Stomach (tissue), 9 donors: Measurements from ENCODE around the gene CERS6. TPM values are rescaled to one million over a fixed set of nuclear protein-coding genes. Genes with fewer than 3 reads are reported as not detected.

Experiments used
- DNase-seq, 2 donors: peaks; one replicate each; pipeline versions ENCODE4 v3.0.0 to v3.0.0-alpha.2; 2013 to 2019
- H3K27ac ChIP-seq, 5 donors: fragments of 200-600 bp in 4 of 5; sonication (generic) in 4 of 5; one replicate each; pipeline ENCODE4 v1.5.1; 2013 to 2019; ENCODE audit warnings: mild to moderate bottlenecking in 1 of 5, moderate library complexity in 1 of 5
- H3K27me3 ChIP-seq, 3 donors: fragments of 200-600 bp; sonication (generic); one replicate each; pipeline ENCODE4 v1.5.1; 2017 to 2019; ENCODE audit warnings: mixed run types in 1 of 3
- H3K36me3 ChIP-seq, 4 donors: fragments of 200-600 bp; sonication (generic); 1 replicate in 3 of 4; 2 replicates in 1 of 4; pipeline ENCODE4 v1.5.1; 2016 to 2019
- H3K4me1 ChIP-seq, 4 donors: fragments of 200-600 bp; sonication (generic); one replicate each; pipeline ENCODE4 v1.5.1; 2016 to 2019
- H3K4me3 ChIP-seq, 4 donors: fragments of 200-600 bp; sonication (generic) in 3 of 4; one replicate each; pipeline ENCODE4 v1.5.1; 2016 to 2019; ENCODE audit warnings: mild to moderate bottlenecking in 1 of 4
- H3K9me3 ChIP-seq, 4 donors: fragments of 200-600 bp; sonication (generic); one replicate each; pipeline ENCODE4 v1.5.1; 2016 to 2019
- EP300 ChIP-seq: sonication (generic); formaldehyde crosslinking; IDR thresholded peaks from one replicate; pipeline ENCODE4 v1.6.1; 2017; ENCODE audit warnings: antibody characterized with exemption
- POLR2A ChIP-seq, 4 donors: fragments of 450-650 bp; IDR thresholded peaks; one replicate each; pipeline ENCODE4 v1.6.1; 2016; ENCODE audit warnings: antibody characterized with exemption in 4 of 4, control low read depth in 2 of 4, mild to moderate bottlenecking in 1 of 4, moderate library complexity in 1 of 4
- POLR2AphosphoS5 ChIP-seq, 3 donors: sonication (generic); formaldehyde crosslinking; IDR thresholded peaks; one replicate each; pipeline ENCODE4 v1.6.1; 2016; ENCODE audit warnings: antibody characterized with exemption in 3 of 3
- WGBS, 5 donors: extraction: QIAGEN DNeasy Blood & Tissue Kit in 3 of 5; methylation state at CpG; one replicate each; pipeline versions ENCODE4 v1.1.5 to v1.1.7; 2013 to 2018; 5-methylcytosine and 5-hydroxymethylcytosine counted together
- intact Hi-C: fragments of 100-400 bp; cut with DNase I; formaldehyde crosslinking; loops from one replicate; pipeline ENCODE4 v1.15.1; 2023; ENCODE audit warnings: low total_unique reads
- polyA plus RNA-seq, 3 donors: library from polyadenylated mRNA; stranded (reverse); fragments of 200-250 nt; gene quantifications; one replicate each; pipeline ENCODE4 v1.2.3, GENCODE V29; 2013
- total RNA-seq, 5 donors: library from RNA; depleted of rRNA; stranded (reverse); fragments of >200 nt; gene quantifications; one replicate each; pipeline versions ENCODE4 v1.1.0 to v1.2.3, GENCODE V29; 2014 to 2016
- TF ChIP-seq, protein P1 (sequence below), 7 experiments: fragments of 450-650 bp in 4 of 7; fragments of 200-600 bp in 3 of 7; sonication (generic) in 3 of 7; IDR thresholded peaks; one replicate each; pipeline ENCODE4 v1.5.1; 2016 to 2019; ENCODE audit warnings: antibody characterized with exemption in 7 of 7, control low read depth in 2 of 7, mild to moderate bottlenecking in 1 of 7
- donor health status: healthy with polysubstance abuse.
- donor health status: Bipolar disorder and iron deficiency.
- donor health status: healthy.

The CERS6 gene
- total and polyA plus RNA-seq, 8 donors: 4.0 to 102 (median 53.2) TPM

DNA sequence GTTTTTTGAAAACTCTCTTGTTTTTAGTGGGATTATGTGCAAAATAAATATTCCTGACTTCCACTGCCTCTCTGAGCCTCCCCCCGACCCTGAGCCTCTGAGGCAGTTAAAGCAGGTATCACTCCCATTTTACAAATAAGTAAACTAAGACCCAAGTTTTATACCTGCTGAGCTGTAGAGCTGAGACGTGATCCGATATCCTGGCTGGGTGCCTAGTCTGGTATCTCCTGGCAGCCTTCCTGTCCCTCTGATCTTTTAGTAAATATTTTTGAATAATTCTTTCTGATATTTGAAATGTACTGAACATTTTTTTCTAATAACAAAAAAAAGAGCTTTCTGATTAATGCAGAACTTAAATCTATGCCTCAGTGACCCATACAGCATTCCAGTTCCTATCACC lies 238.1 kb downstream of the CERS6 start:
- Histone ChIP-seq H3K9me3 (no peaks in the 10 kb centered on the region), H3K27me3 (no peaks in the 10 kb centered on the region), H3K4me1 (peaks cover 8 to 63% (median 31%) of the 10 kb centered on the region in 4 donors), H3K36me3 (peaks cover 0 to 19% (median 11%) of the 10 kb centered on the region in 4 donors), H3K4me3 (no peak overlapping the region), H3K27ac (peak overlapping the region in 1 of 5 donors; percentile 29)
- 15 to 53% (median 44%) methylated on average over 3 of the region's 3 CpGs for WGBS, 5 donors
- peak in 1 of 2 donors; percentile 71 for DNase-seq
- intact Hi-C loops: no loop called here
- TF ChIP-seq EP300 (no peak), POLR2A (IDR thresholded peaks at IDR 0.05) (no peak), POLR2AphosphoS5 (IDR thresholded peaks at IDR 0.05) (no peak)
- TF ChIP-seq, protein P1, sequence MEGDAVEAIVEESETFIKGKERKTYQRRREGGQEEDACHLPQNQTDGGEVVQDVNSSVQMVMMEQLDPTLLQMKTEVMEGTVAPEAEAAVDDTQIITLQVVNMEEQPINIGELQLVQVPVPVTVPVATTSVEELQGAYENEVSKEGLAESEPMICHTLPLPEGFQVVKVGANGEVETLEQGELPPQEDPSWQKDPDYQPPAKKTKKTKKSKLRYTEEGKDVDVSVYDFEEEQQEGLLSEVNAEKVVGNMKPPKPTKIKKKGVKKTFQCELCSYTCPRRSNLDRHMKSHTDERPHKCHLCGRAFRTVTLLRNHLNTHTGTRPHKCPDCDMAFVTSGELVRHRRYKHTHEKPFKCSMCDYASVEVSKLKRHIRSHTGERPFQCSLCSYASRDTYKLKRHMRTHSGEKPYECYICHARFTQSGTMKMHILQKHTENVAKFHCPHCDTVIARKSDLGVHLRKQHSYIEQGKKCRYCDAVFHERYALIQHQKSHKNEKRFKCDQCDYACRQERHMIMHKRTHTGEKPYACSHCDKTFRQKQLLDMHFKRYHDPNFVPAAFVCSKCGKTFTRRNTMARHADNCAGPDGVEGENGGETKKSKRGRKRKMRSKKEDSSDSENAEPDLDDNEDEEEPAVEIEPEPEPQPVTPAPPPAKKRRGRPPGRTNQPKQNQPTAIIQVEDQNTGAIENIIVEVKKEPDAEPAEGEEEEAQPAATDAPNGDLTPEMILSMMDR (IDR thresholded peaks at IDR 0.05): no peak

DNA sequence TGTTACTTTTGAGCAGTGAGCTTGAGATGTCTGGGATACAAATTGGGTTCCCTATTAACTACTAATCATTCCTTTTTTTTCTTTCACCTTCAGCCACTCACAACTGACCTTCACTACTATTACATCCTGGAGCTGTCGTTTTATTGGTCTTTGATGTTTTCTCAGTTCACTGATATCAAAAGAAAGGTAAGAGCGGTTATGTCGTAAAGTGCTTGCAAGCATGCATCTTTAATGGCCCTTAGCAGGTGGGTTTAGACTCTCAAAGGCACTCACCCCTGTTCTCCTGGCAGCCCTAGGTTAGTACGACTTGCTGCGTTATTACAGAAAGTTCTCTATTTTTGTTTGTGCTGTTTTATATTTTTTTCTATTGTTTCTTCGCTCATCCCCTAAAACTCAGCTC lies 238.8 kb downstream of the CERS6 start:
- TF ChIP-seq EP300: no peak
- TF ChIP-seq, protein P1 (IDR thresholded peaks at IDR 0.05): no peak
- no peak for TF ChIP-seq POLR2AphosphoS5 (IDR thresholded peaks at IDR 0.05)
- no peak for TF ChIP-seq POLR2A (IDR thresholded peaks at IDR 0.05)
- peaks cover 11 to 63% (median 29%) of the 10 kb centered on the region in 4 donors for H3K4me1 ChIP-seq
- H3K36me3 ChIP-seq: peaks cover 0 to 19% (median 11%) of the 10 kb centered on the region in 4 donors
- no peak overlapping the region for H3K4me3 ChIP-seq
- no peaks in the 10 kb centered on the region for H3K27me3 ChIP-seq
- 62 to 82% (median 69%) methylated on average over 6 of the region's 6 CpGs for WGBS, 5 donors
- H3K9me3 ChIP-seq: no peaks in the 10 kb centered on the region
- DNase-seq: no peak
- intact Hi-C loops: no loop called here
- H3K27ac ChIP-seq: no peak overlapping the region

DNA sequence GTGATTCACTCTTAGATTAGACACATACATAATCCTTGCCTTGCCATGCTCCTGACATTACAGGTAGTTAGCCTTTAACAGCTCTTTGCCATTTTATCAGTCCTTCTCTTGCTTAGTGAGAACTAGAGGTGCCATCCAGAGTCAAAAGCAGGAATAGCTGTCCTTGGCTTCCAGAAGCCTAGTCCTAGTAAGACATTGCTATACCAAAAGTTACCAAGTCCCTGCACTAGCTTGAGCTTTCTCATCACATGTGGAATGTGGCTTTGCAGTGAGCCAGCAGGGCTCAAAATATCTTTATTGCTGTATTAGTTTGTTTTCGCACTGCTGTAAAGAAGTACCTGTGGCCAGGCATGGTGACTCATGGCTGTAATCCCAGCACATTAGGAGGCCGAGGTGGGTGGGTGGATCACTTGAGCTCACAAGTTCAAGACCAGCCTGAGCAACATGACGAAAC lies 241.6 kb downstream of the CERS6 start:
- peak in 1 of 3 donors; percentile 16 for TF ChIP-seq POLR2AphosphoS5 (IDR thresholded peaks at IDR 0.05)
- no peak for TF ChIP-seq EP300
- H3K36me3 ChIP-seq: peaks cover 0 to 14% (median 10%) of the 10 kb centered on the region in 4 donors
- peaks cover 4 to 62% (median 32%) of the 10 kb centered on the region in 4 donors for H3K4me1 ChIP-seq
- H3K9me3 ChIP-seq: no peaks in the 10 kb centered on the region
- no peak for DNase-seq
- H3K27ac ChIP-seq: peak overlapping the region in 1 of 5 donors; percentile 67
- no peak overlapping the region for H3K4me3 ChIP-seq
- H3K27me3 ChIP-seq: no peaks in the 10 kb centered on the region
- WGBS, 5 donors: 80 to 95% (median 89%) methylated on average over 3 of the region's 3 CpGs
- intact Hi-C loops: no loop called here

DNA sequence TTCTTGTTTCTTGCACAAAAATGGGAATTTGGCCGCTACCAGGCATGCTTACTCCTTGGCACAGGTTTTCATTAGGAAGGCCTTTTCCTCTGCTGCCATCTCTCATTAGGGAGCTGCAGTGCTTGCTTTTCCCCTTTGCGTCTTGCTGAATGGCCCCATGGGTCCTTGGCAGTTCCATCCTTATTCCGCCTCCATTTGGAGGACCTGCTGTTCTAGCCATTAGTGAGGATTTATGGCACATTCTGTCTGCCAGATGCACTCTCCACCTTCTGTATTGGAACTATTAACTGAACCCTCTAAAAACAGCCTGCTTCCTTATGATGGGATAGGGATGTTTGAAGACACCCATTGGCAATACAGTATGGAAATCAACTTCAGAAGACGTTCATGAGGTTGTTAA lies 242.9 kb downstream of the CERS6 start:
- no peaks in the 10 kb centered on the region for H3K27me3 ChIP-seq
- peak in 1 of 2 donors; percentile 28 for DNase-seq
- TF ChIP-seq POLR2AphosphoS5 (IDR thresholded peaks at IDR 0.05) (peak in 1 of 3 donors; percentile 6), POLR2A (IDR thresholded peaks at IDR 0.05) (no peak)
- WGBS, 5 donors: 82 to 94% (median 89%) methylated on average over 4 of the region's 4 CpGs
- peak overlapping the region in 1 of 5 donors; percentile 67 for H3K27ac ChIP-seq
- peaks cover 4 to 55% (median 30%) of the 10 kb centered on the region in 4 donors for H3K4me1 ChIP-seq
- intact Hi-C loops: no loop called here
- peaks cover 0 to 14% (median 10%) of the 10 kb centered on the region in 4 donors for H3K36me3 ChIP-seq
- no peaks in the 10 kb centered on the region for H3K9me3 ChIP-seq
- no peak overlapping the region for H3K4me3 ChIP-seq

DNA sequence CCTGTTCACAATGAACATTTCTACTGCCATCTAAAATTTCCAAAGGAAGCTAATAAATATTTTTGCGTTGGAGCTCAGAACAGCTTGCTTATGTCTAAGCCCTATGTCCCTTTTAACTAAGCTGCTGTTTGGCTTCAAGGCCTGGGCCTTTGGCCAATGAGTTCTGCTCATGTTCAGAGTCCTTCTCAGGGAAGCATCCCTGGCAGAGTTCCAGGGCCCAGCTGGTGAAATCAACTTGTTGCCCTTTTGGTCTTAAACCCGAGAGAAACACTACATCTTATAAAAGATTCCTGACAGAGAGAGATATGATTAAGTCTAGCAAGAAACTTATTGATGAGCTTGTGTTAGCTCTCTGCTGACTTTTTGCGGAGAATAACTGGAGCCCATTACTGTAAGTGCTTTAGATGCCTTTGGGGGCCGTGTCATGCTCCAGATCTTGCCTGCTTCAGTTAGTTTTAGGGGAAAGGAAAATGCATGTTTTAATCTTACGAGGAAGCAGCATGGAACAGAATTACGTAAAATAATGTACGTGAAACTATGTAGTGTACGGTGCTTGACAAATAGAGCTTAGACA lies 243.9 kb downstream of the CERS6 start:
- TF ChIP-seq POLR2AphosphoS5 (IDR thresholded peaks at IDR 0.05): peak; percentile 32 to 87 (median 73)
- no peak for TF ChIP-seq EP300
- TF ChIP-seq, protein P1 (IDR thresholded peaks at IDR 0.05): no peak
- intact Hi-C loops: no loop called here
- H3K4me1 ChIP-seq: peaks cover under 1 to 49% (median 24%) of the 10 kb centered on the region in 4 donors
- no peak overlapping the region for H3K4me3 ChIP-seq
- peak overlapping the region in 4 of 5 donors; percentile 50 to 67 (median 58) for H3K27ac ChIP-seq
- peaks cover 0 to 14% (median 10%) of the 10 kb centered on the region in 4 donors for H3K36me3 ChIP-seq
- H3K27me3 ChIP-seq: no peaks in the 10 kb centered on the region
- 64 to 83% (median 70%) methylated on average over 8 of the region's 8 CpGs for WGBS, 5 donors
- DNase-seq: peak; percentile 72 to 92
- no peaks in the 10 kb centered on the region for H3K9me3 ChIP-seq
